HepG2 (cell line): ENCODE data around the gene TACC2. TPM values are rescaled to one million over a fixed set of nuclear protein-coding genes. Genes with fewer than 3 reads are reported as not detected.

Experiments used
- AGO1 ChIP-seq: fragments of 200-400 bp; formaldehyde crosslinking; IDR thresholded peaks from 2 replicates; pipeline ENCODE4 v1.6.1; 2017; ENCODE audit warnings: mild to moderate bottlenecking, low read depth, low read length, moderate library complexity; ENCODE audit not compliant: poor library complexity, severe bottlenecking
- ARNT ChIP-seq: fragments of 450-650 bp; IDR thresholded peaks from 2 replicates; pipeline ENCODE4 v1.6.1; 2017
- ATF1 ChIP-seq: IDR thresholded peaks from 2 replicates; pipeline ENCODE4 v1.6.1; 2016; ENCODE audit warnings: mild to moderate bottlenecking, control low read depth
- BRD4 ChIP-seq: sonication (generic); formaldehyde crosslinking; IDR thresholded peaks from 2 replicates; pipeline ENCODE4 v1.4.0; 2020; ENCODE audit warnings: missing genetic modification reagents
- E2F2 ChIP-seq: sonication (generic); formaldehyde crosslinking; IDR thresholded peaks from 2 replicates; pipeline ENCODE4 v1.4.0; 2020; ENCODE audit warnings: missing genetic modification reagents, borderline replicate concordance
- ETV6 ChIP-seq: sonication (generic); formaldehyde crosslinking; conservative IDR thresholded peaks from 2 replicates; pipeline ENCODE4 v1.4.0; 2020; ENCODE audit warnings: missing genetic modification reagents
- GFI1 ChIP-seq: sonication (generic); formaldehyde crosslinking; IDR thresholded peaks from 2 replicates; pipeline ENCODE4 v1.5.0; 2020; ENCODE audit warnings: missing genetic modification reagents, mild to moderate bottlenecking, borderline replicate concordance
- HCFC1 ChIP-seq: fragments of 150-350 bp; IDR thresholded peaks from 2 replicates; pipeline ENCODE4 v1.6.1; 2014; ENCODE audit warnings: low read depth, low read length
- HNF4G ChIP-seq, 2 experiments: sonication (generic) in 1 of 2; formaldehyde crosslinking in 1 of 2; IDR thresholded peaks; 2 replicates each; pipeline versions ENCODE4 v1.4.0 to v1.6.1; 2011 to 2020; ENCODE audit warnings: borderline replicate concordance in 2 of 2, low read depth in 2 of 2, mild to moderate bottlenecking in 2 of 2, low read length in 1 of 2, missing genetic modification reagents in 1 of 2, moderate library complexity in 1 of 2
- KDM2A ChIP-seq: sonication (generic); formaldehyde crosslinking; IDR thresholded peaks from 2 replicates; pipeline ENCODE4 v1.4.0; 2020; ENCODE audit warnings: low read depth, missing genetic modification reagents, borderline replicate concordance
- MAFF ChIP-seq: IDR thresholded peaks from 2 replicates; pipeline ENCODE4 v1.6.1; 2011; ENCODE audit warnings: low read depth, low read length, improper control_type of control experiment
- NCOA1 ChIP-seq: sonication (generic); formaldehyde crosslinking; IDR thresholded peaks from 2 replicates; pipeline ENCODE4 v1.9.0; 2021; ENCODE audit warnings: missing genetic modification reagents
- RARA ChIP-seq: IDR thresholded peaks from 2 replicates; pipeline ENCODE4 v1.6.1; 2016; ENCODE audit warnings: missing genetic modification reagents, missing compliant biosample characterization
- SALL1 ChIP-seq: sonication (generic); formaldehyde crosslinking; IDR thresholded peaks from 2 replicates; pipeline ENCODE4 v1.8.0; 2022; ENCODE audit warnings: mild to moderate bottlenecking, missing genetic modification reagents
- STAT6 ChIP-seq: sonication (generic); formaldehyde crosslinking; IDR thresholded peaks from 2 replicates; pipeline ENCODE4 v1.4.0; 2020; ENCODE audit warnings: missing genetic modification reagents, mild to moderate bottlenecking, borderline replicate concordance
- YEATS4 ChIP-seq: sonication (generic); formaldehyde crosslinking; IDR thresholded peaks from 2 replicates; pipeline ENCODE4 v1.4.0; 2020; ENCODE audit warnings: missing genetic modification reagents, borderline replicate concordance
- ZFP36L1 ChIP-seq: sonication (generic); formaldehyde crosslinking; IDR thresholded peaks from 2 replicates; pipeline ENCODE4 v1.8.0; 2022; ENCODE audit warnings: mild to moderate bottlenecking, missing genetic modification reagents, moderate library complexity
- ZNF343 ChIP-seq: sonication (generic); formaldehyde crosslinking; IDR thresholded peaks from 2 replicates; pipeline ENCODE4 v1.4.0; 2020; ENCODE audit warnings: mild to moderate bottlenecking, missing genetic modification reagents
- ZNF646 ChIP-seq: sonication (generic); formaldehyde crosslinking; IDR thresholded peaks from 2 replicates; pipeline ENCODE4 v1.9.0; 2021; ENCODE audit warnings: mild to moderate bottlenecking, missing genetic modification reagents
- polyA plus RNA-seq, 8 experiments: library from polyadenylated mRNA; depleted of rRNA in 3 of 8; stranded (reverse) in 7 of 8; unstranded in 1 of 8; fragments of >200 nt; fragmentation: Illumina TruSeq in 4 of 8; extraction: Trizol in 4 of 8; gene quantifications; 2 replicates each; pipeline versions ENCODE4 v1.2.1 to v1.2.3, GENCODE V29; 2011 to 2016; ENCODE audit warnings: low read depth in 4 of 8, missing spikeins in 1 of 8, mixed read lengths in 1 of 8; ENCODE audit not compliant: insufficient read depth in 1 of 8
- total RNA-seq, 5 experiments: library from RNA; depleted of rRNA; stranded (reverse); fragments of >200 nt; fragmentation: Illumina TruSeq; extraction: Trizol; gene quantifications; 2 replicates each; pipeline ENCODE4 v1.2.3, GENCODE V29; 2016; ENCODE audit warnings: low read depth in 1 of 5

Gene TACC2
- total and polyA plus RNA-seq, 2 of the 13 experiments (the other 11 are each of a cell fraction or from before 2014, with no cell fraction given): 11.8 to 16.0 TPM

DNA sequence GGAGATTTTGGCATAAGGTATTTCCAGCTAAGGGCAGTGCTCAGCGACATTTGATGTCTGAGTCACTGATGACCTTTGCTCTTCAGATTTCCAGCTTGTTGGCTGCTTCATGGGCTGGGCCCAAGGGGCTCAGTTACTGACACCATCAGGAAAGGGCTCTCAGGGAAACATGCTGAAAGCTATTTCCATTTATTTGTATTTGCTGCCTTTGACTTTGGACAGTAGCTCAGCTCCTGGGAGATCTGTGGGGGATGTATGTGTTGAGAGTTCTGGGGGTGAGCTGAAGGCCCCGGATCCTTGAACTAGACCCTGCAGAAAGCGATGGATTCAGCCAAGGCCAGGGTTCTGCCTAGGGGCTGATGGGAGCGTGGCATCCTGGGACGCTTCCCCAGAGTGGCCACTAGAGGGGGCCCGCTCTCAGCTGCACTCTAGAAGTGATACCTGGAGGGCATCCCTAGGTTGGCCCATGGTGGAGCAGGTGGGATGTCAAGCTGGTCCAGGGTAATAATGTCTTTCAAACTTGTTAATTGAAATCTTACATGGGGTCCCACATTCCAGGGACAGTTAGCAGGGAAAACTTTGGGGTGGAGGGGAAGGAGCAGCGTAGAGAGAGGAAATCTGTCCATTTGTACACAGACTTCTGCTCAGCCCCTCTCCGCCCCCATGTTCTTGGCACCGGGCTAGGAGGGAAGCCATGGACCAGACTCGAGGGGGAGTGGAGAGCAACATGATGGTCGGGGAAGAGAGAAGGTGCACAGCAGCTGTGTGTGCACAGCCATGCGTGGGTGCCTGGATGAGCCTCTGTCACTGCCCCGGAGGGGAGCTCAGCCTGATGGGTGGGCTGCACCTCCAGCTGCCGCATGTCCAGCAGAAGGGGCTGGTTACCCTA lies 279.1 kb downstream of the TACC2 start (continued):
- TF ChIP-seq STAT6 (CRISPR knock-in tag) (no peak), SALL1 (CRISPR knock-in tag) (peak; percentile 71), BRD4 (CRISPR knock-in tag) (no peak), ATF1 (no peak), AGO1 (no peak), ZFP36L1 (CRISPR knock-in tag) (no peak), HNF4G (IDR thresholded peaks at IDR 0.05; ENCODE audit: borderline replicate concordance, low read depth, low read length) (peak; percentile 57), HNF4G (CRISPR knock-in tag; IDR thresholded peaks at IDR 0.05; ENCODE audit: borderline replicate concordance, low read depth) (peak; percentile 55; the same call in 1 of the 2 replicates), ZNF646 (CRISPR knock-in tag) (no peak), ETV6 (CRISPR knock-in tag) (no peak), NCOA1 (CRISPR knock-in tag) (no peak), MAFF (no peak), RARA (CRISPR knock-in tag) (no peak), YEATS4 (no peak), ZNF343 (CRISPR knock-in tag) (no peak), E2F2 (CRISPR knock-in tag) (no peak), ARNT (no peak), HCFC1 (no peak), KDM2A (CRISPR knock-in tag) (0 out of 2 replicates have a peak, but pooled peaks have one; percentile 44), GFI1 (CRISPR knock-in tag) (no peak)
